ENCODE measurements around the gene SHISA9.

Gene SHISA9

DNA sequence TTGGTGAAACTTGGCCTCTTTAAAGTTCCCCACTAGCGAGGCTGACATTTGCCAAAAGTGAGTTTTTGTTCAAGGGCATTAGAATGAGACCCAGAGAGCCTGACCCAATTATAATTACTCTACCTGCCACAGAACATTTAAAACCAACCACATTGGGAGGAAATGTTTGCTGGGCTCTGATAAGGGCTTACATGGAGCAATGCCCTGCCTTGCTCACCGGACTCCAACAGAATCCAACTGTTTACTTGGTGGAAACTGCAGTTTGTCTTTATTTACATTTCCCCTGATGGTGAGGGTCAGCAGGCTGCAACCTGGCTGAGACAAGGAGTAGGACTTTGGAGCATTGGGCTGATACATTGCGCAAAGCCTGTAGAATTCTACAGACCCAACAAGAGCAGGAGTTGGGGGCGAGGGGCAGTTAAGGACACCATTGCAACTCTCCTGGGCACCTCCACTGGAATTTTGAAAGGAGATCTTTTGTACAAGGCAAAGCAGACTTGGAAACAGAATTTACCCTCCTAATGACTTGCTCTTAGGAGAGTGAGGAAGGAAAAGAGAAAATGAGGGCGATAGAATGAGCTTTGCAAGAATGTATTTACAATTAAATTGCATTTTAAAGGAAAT, 368.6 kb downstream of the SHISA9 start:
- Histone ChIP-seq H3K27me3 (replicated peaks; ENCODE audit: control insufficient read depth, insufficient read depth, low read length) (no peaks in the 10 kb centered on the region), H3K9ac (ENCODE audit: low read length) (no peak overlapping the region), H3K9me3 (ENCODE audit: control insufficient read depth, low read length) (no peaks in the 10 kb centered on the region), H3K36me3 (ENCODE audit: control insufficient read depth, insufficient read depth, low read length, severe bottlenecking) (no peaks in the 10 kb centered on the region), H3K4me1 (ENCODE audit: control insufficient read depth, insufficient read depth, low read length) (no peaks in the 10 kb centered on the region), H3K4me3 (ENCODE audit: low read length) (no peak overlapping the region)
- DNase-seq (ENCODE audit: low read depth), result no peak

DNA sequence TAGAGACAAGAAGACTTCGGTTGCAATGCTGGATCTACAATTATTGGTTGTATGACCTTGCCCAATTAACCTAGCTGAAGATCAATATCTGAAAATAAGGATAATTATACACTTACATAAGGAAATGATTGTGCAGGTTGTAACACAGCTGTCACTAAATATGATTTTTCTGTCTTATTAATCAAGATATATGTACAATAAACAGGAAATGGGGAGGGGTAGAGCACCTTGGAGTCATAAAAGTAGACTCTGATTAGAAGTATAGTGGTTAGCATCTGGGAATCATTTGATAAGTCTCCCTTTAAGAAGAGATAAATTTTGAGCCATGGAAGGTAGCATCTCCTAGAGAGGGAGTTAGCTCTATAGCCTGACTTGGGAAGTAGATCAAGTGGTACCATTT, 369.2 kb downstream of the SHISA9 start:
- no peak overlapping the region for H3K4me3 ChIP-seq (ENCODE audit: low read length)
- no peaks in the 10 kb centered on the region for H3K4me1 ChIP-seq (ENCODE audit: control insufficient read depth, insufficient read depth, low read length)
- H3K9me3 ChIP-seq (ENCODE audit: control insufficient read depth, low read length), result no peaks in the 10 kb centered on the region
- no peaks in the 10 kb centered on the region for H3K36me3 ChIP-seq (ENCODE audit: control insufficient read depth, insufficient read depth, low read length, severe bottlenecking)
- H3K27me3 ChIP-seq (replicated peaks; ENCODE audit: control insufficient read depth, insufficient read depth, low read length), result no peaks in the 10 kb centered on the region
- no peak for DNase-seq (ENCODE audit: low read depth)
- no peak overlapping the region for H3K9ac ChIP-seq (ENCODE audit: low read length)

DNA sequence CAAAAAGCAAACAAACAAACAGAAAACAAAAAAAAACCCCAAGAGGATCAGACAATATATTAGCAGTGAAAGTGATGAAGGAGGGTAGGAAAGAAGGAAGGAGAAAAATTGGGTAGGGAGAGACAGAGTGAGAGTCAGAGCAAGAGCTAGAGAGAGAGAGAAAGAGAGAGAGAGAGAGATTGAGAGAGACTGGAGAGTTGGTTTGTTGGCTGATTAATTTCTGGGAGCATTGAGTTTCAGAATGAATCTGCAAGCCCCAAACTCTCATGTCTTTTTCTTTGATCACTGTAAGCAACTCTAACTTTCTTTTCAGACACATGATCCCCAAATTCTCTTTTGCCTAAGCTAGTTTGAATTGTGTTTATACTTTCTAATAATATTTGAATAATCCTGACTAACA, 388.1 kb downstream of the SHISA9 start:
- DNase-seq (ENCODE audit: low read depth), result no peak
- H3K9me3 ChIP-seq (ENCODE audit: control insufficient read depth, low read length), result peaks cover 2% of the 10 kb centered on the region
- H3K27me3 ChIP-seq (replicated peaks; ENCODE audit: control insufficient read depth, insufficient read depth, low read length), result no peaks in the 10 kb centered on the region
- no peak overlapping the region for H3K4me3 ChIP-seq (ENCODE audit: low read length)
- no peaks in the 10 kb centered on the region for H3K36me3 ChIP-seq (ENCODE audit: control insufficient read depth, insufficient read depth, low read length, severe bottlenecking)
- no peaks in the 10 kb centered on the region for H3K4me1 ChIP-seq (ENCODE audit: control insufficient read depth, insufficient read depth, low read length)
- H3K9ac ChIP-seq (ENCODE audit: low read length), result no peak overlapping the region

Data from adipocyte (in vitro differentiated cells).